Heart left ventricle (tissue), 16 donors: Measurements from ENCODE around the gene PIPOX. TPM values are rescaled to one million over a fixed set of nuclear protein-coding genes. Genes with fewer than 3 reads are reported as not detected.
A peak's percentile ranks its signal among the peaks of the same experiment; 100 is the strongest.

Source experiments
- ATAC-seq, 4 donors: fragments of 200-7000 bp; cut with Tn5 transposase; one replicate each; pipeline ENCODE4 v1.9.1; 2020 to 2022; ENCODE audit warnings: moderate library complexity in 4 of 4, mild to moderate bottlenecking in 3 of 4, moderate number of reproducible peaks in 1 of 4
- DNase-seq, 5 donors: peaks; one replicate each; pipeline ENCODE4 v3.0.0-alpha.2; 2020
- H3K27ac ChIP-seq, 12 donors: fragments of 200-600 bp; sonication (generic) in 4 of 12; one replicate each; pipeline versions ENCODE4 v1.5.0 to v1.8.0; 2016 to 2022; ENCODE audit warnings: mild to moderate bottlenecking in 2 of 12
- H3K27me3 ChIP-seq, 9 donors: fragments of 200-600 bp; sonication (generic) in 2 of 9; one replicate each; pipeline versions ENCODE4 v1.5.1 to v1.8.0; 2016 to 2022; ENCODE audit warnings: mild to moderate bottlenecking in 3 of 9
- H3K36me3 ChIP-seq, 9 donors: fragments of 200-600 bp; sonication (generic) in 2 of 9; one replicate each; pipeline versions ENCODE4 v1.5.0 to v1.8.0; 2018 to 2022; ENCODE audit warnings: mild to moderate bottlenecking in 2 of 9
- H3K4me1 ChIP-seq, 12 donors: fragments of 200-600 bp; sonication (generic) in 4 of 12; one replicate each; pipeline versions ENCODE4 v1.5.0 to v1.8.0; 2016 to 2022; ENCODE audit warnings: mild to moderate bottlenecking in 3 of 12
- H3K4me3 ChIP-seq, 12 donors: fragments of 200-600 bp; sonication (generic) in 4 of 12; one replicate each; pipeline versions ENCODE4 v1.5.0 to v1.8.0; 2017 to 2022; ENCODE audit warnings: mild to moderate bottlenecking in 9 of 12, moderate library complexity in 4 of 12
- H3K9me3 ChIP-seq, 12 donors: fragments of 200-600 bp; sonication (generic) in 4 of 12; one replicate each; pipeline versions ENCODE4 v1.5.0 to v1.8.0; 2016 to 2022; ENCODE audit warnings: mild to moderate bottlenecking in 1 of 12
- POLR2A ChIP-seq, 2 donors: fragments of 450-650 bp; IDR thresholded peaks; one replicate each; pipeline ENCODE4 v1.6.1; 2017; ENCODE audit warnings: antibody characterized with exemption in 2 of 2, mild to moderate bottlenecking in 2 of 2, moderate library complexity in 2 of 2
- WGBS, 4 donors: extraction: QIAGEN DNeasy Blood & Tissue Kit in 2 of 4; methylation state at CpG; one replicate each; pipeline versions ENCODE4 v1.1.5 to v1.1.7; 2013 to 2018; 5-methylcytosine and 5-hydroxymethylcytosine counted together
- intact Hi-C, 10 donors: fragments of 100-400 bp; cut with DNase I; formaldehyde crosslinking; loops; one replicate each; pipeline versions ENCODE4 v1.11.1 to v1.14.2; 2022
- polyA plus RNA-seq, 2 donors: library from polyadenylated mRNA; stranded (reverse); fragments of 200-250 nt; gene quantifications; one replicate each; pipeline ENCODE4 v1.2.3, GENCODE V29; 2013
- total RNA-seq, 9 donors: library from RNA; depleted of rRNA in 2 of 9; stranded (reverse); fragments of >200 nt in 2 of 9; fragmentation: NEBNext Ultra II Directional in 3 of 9; extraction: Animal tissue kit (Norgen Biotek cat#: 25700) in 3 of 9; gene quantifications; one replicate each; pipeline versions ENCODE4 v1.1.0 to v1.2.4, GENCODE V29; 2016 to 2023
- TF ChIP-seq, protein P1 (sequence below), 12 donors: fragments of 200-600 bp; sonication (generic) in 4 of 12; IDR thresholded peaks; one replicate each; pipeline versions ENCODE4 v1.5.0 to v1.8.0; 2018 to 2022; ENCODE audit warnings: antibody characterized with exemption in 12 of 12, mild to moderate bottlenecking in 5 of 12
- donor health status: ischemic (EF 13 %, LVEDD 7.1; RV severe dilation, severe dysfunction).
- donor health status: healthy with polysubstance abuse.
- donor health status: DM: no; HTN: yes; CAD: no.
- donor health status: DM: no; HTN: no; CAD: no.
- donor health status: ischemic (EF 25% LVEDD 6.9; RV normal size, moderate dysfunction).
- donor health status: ischemic (EF 25% LVEDD 5.7; RV mildly dilated, moderate dysfunction).
- donor health status: healthy.
- donor health status: DM: yes; HTN: yes; CAD: no.
- donor health status: ischemic (EF 35%, LVEDD 5.7; RV mildly dilated, moderate dysfunction).
- donor health status: nonischemic (EF 11% LVEDD 7.7; RV severe dilation, severe dysfunction).
- donor health status: DM: yes; HTN: yes; CAD: no.
- donor health status: PGD.
- donor health status: ischemic (EF 29% LVEDD 5.4; RV normal size, mild dysfunction).
- donor health status: nonischemic (EF 23%, LVEDD 6.1; RV moderate dilation, normal function).

The PIPOX gene
- total and polyA plus RNA-seq, 11 donors: 0.11 to 5.2 (median 0.84) TPM; not detected in 1

DNA sequence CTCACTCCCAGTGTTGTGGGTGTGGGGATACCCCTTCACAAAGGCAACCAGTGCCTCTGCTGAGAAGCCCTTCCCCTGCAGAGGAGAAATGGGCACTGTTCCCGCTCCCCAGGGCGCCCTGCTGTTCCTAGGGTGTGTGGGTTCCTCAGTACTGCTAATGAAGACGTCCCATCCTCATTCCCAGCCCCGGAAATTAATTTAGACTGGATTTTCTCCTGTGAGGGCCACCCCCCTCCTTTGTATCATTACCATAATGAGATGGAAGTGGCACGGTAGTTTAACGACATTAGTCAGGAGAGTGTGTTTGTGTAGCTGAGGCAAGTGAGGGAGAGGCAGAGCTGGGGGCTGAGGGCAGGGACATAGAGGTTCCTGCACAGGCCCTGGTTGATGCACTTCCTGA is 53.2 kb downstream of the PIPOX start:
- Histone ChIP-seq H3K36me3 (peaks cover 12 to 100% (median 100%) of the 10 kb centered on the region in 9 donors), H3K4me1 (peaks cover 0 to 5% (median 0%) of the 10 kb centered on the region in 12 donors), H3K27ac (no peak overlapping the region), H3K4me3 (no peak overlapping the region), H3K9me3 (no peaks in the 10 kb centered on the region), H3K27me3 (no peaks in the 10 kb centered on the region)
- 65 to 82% (median 73%) methylated on average over 6 of the region's 6 CpGs for WGBS, 4 donors
- DNase-seq (no peak), ATAC-seq (no peak)
- TF ChIP-seq, protein P1, sequence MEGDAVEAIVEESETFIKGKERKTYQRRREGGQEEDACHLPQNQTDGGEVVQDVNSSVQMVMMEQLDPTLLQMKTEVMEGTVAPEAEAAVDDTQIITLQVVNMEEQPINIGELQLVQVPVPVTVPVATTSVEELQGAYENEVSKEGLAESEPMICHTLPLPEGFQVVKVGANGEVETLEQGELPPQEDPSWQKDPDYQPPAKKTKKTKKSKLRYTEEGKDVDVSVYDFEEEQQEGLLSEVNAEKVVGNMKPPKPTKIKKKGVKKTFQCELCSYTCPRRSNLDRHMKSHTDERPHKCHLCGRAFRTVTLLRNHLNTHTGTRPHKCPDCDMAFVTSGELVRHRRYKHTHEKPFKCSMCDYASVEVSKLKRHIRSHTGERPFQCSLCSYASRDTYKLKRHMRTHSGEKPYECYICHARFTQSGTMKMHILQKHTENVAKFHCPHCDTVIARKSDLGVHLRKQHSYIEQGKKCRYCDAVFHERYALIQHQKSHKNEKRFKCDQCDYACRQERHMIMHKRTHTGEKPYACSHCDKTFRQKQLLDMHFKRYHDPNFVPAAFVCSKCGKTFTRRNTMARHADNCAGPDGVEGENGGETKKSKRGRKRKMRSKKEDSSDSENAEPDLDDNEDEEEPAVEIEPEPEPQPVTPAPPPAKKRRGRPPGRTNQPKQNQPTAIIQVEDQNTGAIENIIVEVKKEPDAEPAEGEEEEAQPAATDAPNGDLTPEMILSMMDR (IDR thresholded peaks at IDR 0.05): no peak
- no peak for TF ChIP-seq POLR2A (IDR thresholded peaks at IDR 0.05)
- intact Hi-C loops: no loop called here

DNA sequence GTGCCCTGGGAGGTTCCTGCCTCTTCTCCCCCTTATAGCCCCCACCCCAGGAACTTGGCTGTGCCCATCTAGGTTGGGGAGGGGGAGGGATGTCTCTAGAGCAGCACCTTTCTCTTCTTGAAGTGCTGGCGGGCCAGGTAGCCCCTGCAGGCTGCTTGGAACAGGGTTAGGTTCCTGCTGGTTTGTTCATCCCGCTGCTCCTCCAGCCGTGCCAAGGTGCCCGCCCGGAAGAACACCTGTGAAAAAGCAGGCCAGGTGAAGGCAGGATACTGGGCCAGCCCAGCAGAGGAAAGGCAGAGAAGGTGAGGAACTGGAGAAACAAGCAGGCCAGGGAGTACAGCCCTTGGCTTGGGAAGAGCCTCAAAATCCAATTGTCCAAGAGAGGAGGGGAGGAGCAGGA is 56.6 kb downstream of the PIPOX start:
- no peaks in the 10 kb centered on the region for H3K27me3 ChIP-seq
- TF ChIP-seq POLR2A (IDR thresholded peaks at IDR 0.05): no peak
- WGBS, 4 donors: 89 to 95% (median 92%) methylated on average over 5 of the region's 5 CpGs
- no peak for DNase-seq
- H3K9me3 ChIP-seq: no peaks in the 10 kb centered on the region
- peaks cover 0 to 20% (median 1%) of the 10 kb centered on the region in 12 donors for H3K4me1 ChIP-seq
- H3K36me3 ChIP-seq: peaks cover 7 to 100% (median 98%) of the 10 kb centered on the region in 9 donors
- H3K27ac ChIP-seq: no peak overlapping the region
- no peak overlapping the region for H3K4me3 ChIP-seq
- no peak for ATAC-seq
- intact Hi-C loops: no loop called here

DNA sequence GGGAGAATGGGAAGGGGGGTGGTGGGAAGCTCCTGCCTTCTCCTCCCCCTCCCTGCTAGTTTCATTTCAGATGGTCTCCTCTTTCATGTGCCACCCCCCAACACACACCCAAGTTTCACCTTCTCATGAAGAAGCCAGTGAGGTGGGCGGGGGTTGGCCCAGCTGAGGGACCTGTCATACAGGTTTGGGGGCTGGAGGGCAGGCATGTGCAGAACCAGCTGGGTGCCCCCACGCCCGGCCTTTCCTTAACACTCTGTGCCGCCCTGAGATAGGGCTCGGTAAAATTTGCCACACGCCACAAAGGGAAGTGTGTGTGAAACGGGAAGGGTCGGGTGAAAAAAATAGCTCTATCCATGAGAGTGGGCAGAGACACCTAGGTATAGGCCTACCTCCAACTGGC is 57.4 kb downstream of the PIPOX start:
- peaks cover 7 to 100% (median 97%) of the 10 kb centered on the region in 9 donors for H3K36me3 ChIP-seq
- ATAC-seq (no peak), DNase-seq (no peak)
- no peaks in the 10 kb centered on the region for H3K9me3 ChIP-seq
- intact Hi-C loops: loop anchor here in 2 of 10 donors (10.0 kb wide), 2 partner anchors 45 to 375 kb away; partner anchors contain the start of genes NEK8 (in 1 of the 2) and TLCD1 (in 1 of the 2)
- peaks cover 0 to 20% (median 1%) of the 10 kb centered on the region in 12 donors for H3K4me1 ChIP-seq
- no peak overlapping the region for H3K4me3 ChIP-seq
- no peak overlapping the region for H3K27ac ChIP-seq
- no peaks in the 10 kb centered on the region for H3K27me3 ChIP-seq
- WGBS, 4 donors: 86 to 93% (median 89%) methylated on average over 8 of the region's 8 CpGs
- TF ChIP-seq, protein P1 (IDR thresholded peaks at IDR 0.05): no peak

DNA sequence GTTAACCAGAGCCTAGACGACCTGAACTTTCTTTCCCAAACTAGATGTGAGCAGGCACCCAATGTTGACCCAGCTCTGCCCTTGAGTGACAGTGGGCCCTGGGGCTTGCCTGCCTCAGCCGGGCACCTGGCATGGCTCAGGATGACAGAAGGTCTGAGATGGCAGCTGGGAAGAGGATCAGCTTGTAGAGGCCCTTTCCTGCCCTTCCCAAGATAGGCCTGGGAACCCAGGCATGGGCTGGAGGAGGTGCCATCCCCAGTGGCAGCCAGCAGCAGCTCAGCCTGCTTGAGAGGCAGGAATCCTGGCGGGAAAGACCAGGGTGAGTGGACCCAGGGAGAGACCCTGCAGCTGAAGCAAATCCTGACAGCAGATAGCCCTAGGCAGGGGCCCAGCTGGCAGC is 59.1 kb downstream of the PIPOX start:
- H3K27ac ChIP-seq: peak overlapping the region in 5 of 12 donors; percentile 29 to 71 (median 41)
- H3K4me1 ChIP-seq: peaks cover 0 to 20% (median 3%) of the 10 kb centered on the region in 12 donors
- ATAC-seq (peak; percentile 9 to 42 (median 34)), DNase-seq (no peak)
- intact Hi-C loops: loop anchor here in 2 of 10 donors (10.0 kb wide), 2 partner anchors 47 to 377 kb away; partner anchors contain the start of genes NEK8 (in 1 of the 2) and TLCD1 (in 1 of the 2)
- peaks cover 7 to 100% (median 97%) of the 10 kb centered on the region in 9 donors for H3K36me3 ChIP-seq
- no peak overlapping the region for H3K4me3 ChIP-seq
- TF ChIP-seq, protein P1 (IDR thresholded peaks at IDR 0.05): no peak
- no peak for TF ChIP-seq POLR2A (IDR thresholded peaks at IDR 0.05)
- H3K9me3 ChIP-seq: no peaks in the 10 kb centered on the region
- WGBS, 4 donors: 54 to 74% (median 59%) methylated on average over 2 to 3 of the region's 3 CpGs
- H3K27me3 ChIP-seq: no peaks in the 10 kb centered on the region
